COR-L47 (cell line): ENCODE results near the gene ZNF749.
A peak's percentile ranks its signal among the peaks of the same experiment; 100 is the strongest.

ENCODE experiments used
- DNase-seq: peaks from one replicate; lab custom pipeline; 2025; lab: John Stamatoyannopoulos, UW

The ZNF749 gene

DNA sequence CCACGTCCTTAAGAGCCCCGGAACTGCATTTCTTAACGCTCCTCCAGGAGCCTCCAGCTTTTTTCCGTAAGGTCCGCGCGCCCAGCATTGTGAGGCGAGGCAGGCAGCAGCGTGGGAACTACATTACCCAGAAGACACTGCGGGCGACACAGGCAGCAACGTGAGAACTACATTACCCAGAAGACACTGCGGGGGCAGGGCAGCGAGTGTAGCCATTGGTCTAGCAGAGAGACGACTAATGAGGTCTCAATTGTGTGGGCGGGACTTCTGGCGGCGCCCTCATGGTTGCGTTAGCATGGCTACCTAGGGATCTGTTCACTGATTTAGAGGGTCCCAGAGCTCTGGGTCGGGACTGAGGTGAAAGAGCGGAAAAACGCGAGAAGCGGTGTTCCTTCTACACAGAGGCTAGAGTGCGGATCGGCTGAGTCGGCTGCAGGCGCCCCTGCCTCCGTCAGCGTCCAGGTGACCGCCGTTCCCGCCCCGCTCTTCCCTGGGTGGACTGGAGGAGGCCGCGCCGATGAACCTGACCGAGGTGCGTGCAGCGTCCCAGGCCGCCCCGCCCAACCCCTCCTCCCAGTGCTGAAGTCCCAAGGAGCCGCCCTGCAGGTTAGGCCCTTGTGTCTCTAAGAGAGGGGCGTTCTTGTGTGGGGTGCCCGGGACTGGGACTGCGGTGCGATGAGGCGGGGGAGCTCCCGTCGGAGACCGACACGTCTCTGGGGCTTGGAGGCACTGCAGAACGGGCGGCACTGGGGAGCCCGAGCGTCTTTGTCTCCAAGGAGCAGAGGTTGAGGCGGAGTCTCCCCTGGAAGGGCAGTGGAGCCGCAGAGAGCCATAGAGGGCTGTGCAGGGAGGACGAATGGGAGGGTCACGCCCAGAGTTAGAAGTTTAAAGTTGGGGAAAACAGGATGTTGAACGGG, at the start of gene ZNF749:
ZNF749 (plus strand) TSS at position 264 of the 917 bp plus-strand sequence; CDS start at position 518, 254 bp downstream.
- DNase-seq, result peak; percentile 97

GRCh38 chr19:57389194-57389729, 45.9 kb upstream of the ZNF749 start:
- no peak for DNase-seq

- DNase-seq, result peak; percentile 98
These were observed 45.2 kb upstream of the ZNF749 start, which contains the start of gene ZNF548 for GRCh38 chr19:57389730-57390598. Gene ZNF548 (plus strand): TSS chr19:57389854. CDS start chr19:57390100, 246 bp downstream.

DNA sequence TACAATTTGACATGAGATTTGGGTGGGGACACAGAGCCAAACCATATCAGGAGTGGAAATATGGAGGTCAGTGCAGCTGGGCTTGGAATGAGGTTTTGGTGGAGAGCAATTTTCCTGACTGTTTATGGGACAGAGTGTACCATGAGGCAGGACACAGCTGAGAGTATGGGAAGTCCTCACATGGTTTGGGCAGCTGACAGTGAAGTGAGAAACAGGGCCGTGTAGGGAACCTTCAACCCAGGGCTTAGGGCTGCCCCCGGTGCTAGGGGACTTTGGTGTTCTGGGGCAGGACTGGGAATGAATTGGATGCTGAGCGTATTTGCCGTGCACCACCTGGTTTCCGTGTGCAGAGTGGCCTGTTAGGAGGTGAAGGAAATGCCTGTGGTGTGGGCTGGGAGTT, 39.4 kb upstream of the ZNF749 start:
- DNase-seq, result no peak

GRCh38 chr19:57398868-57399267, 36.3 kb upstream of the ZNF749 start:
- no peak for DNase-seq

- no peak for DNase-seq
These were observed 31.2 kb upstream of the ZNF749 start for GRCh38 chr19:57403737-57404563.

DNA sequence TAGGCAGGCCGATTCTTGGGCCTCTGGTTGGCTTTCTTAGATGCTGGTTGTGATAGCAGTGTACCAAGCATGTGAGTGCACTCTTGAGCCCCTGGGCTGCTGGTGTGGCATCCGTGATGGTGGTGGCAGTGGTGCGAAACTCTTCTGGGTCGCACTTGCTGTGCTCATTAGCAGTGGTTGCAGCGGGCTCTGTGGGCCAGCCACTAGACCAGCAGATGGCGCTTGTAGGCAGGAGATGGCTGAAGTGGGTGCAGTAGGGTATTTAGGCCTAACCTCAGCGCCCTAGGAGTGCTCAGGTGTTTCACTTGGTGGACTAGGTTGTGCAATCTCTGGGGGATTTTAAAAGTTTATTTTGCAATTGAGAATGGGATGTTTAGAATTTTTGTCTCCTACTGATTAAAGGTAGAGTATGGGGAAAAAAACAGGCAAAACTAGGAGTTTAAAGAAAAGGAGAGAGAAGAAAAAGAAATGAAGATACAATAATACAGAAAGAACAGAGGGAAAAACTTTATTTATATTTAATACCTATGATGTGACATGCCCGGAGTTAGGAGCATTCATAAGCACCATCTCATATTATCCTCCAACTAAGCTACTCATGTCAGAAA, 28.5 kb upstream of the ZNF749 start:
- peak; percentile 37 for DNase-seq

- peak; percentile 91 for DNase-seq
These were observed 24.1 kb upstream of the ZNF749 start, which contains the start of gene ZNF17 for GRCh38 chr19:57410877-57411671. Gene ZNF17 (plus strand): TSS chr19:57411161. CDS start chr19:57413616, 2,455 bp downstream.

DNA sequence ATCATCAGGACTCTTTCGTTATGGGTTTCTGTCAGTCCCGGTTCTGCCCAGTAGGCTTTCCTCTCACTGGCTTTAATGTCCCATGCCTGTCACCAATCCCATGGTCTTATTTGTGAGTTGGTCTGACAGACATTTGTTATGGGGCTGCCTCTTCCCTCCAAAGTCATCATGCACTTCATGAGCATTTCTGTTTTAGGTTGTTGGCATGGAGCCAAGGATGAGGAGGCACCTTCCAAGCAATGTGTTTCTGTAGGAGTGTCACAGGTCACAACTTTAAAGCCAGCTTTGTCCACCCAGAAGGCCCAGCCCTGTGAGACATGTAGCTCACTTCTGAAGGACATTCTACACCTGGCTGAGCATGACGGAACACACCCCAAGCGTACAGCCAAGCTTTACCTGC, 15.7 kb upstream of the ZNF749 start:
- DNase-seq, result no peak

DNA sequence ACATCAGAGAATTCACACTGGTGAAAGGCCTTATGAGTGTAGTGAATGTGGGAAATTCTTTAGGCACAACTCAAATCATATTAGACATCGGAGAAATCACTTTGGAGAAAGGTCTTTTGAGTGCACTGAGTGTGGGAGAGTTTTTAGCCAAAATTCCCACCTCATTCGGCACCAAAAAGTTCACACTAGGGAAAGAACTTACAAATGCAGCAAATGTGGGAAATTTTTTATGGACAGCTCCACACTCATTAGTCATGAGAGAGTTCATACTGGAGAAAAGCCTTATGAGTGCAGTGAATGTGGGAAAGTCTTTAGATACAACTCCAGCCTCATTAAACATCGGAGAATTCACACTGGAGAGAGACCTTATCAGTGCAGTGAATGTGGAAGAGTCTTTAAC, 14.1 kb upstream of the ZNF749 start:
- DNase-seq, result no peak

GRCh38 chr19:57434386-57435061, 601 bp upstream of the ZNF749 start:
- peak; percentile 28 for DNase-seq

GRCh38 chr19:57436417-57436816, 1.3 kb downstream of the ZNF749 start:
- no peak for DNase-seq

GRCh38 chr19:57437931-57438330, 2.8 kb downstream of the ZNF749 start:
- no peak for DNase-seq

DNA sequence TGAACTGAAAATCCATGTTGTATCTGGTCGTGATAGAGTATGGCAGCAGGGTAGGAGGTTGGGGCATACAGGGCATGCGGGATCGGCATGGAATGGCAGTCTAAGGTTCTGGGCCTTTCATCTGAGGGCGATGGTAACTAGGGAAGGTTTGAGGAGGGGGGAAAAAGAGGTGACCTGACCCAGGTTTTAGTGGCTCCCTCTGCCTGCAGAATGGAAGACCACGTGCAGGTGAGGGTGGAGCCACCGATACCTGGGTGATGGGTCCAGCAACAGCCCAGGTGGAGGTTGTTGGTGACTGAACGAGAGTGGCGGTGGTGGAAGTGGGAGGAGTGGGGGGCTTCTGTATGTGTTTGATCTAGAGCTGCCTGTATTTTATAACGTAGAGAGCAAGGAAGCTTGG, 3.8 kb downstream of the ZNF749 start:
- DNase-seq, result no peak

- DNase-seq, result no peak
These were observed 7.0 kb downstream of the ZNF749 start for GRCh38 chr19:57441979-57442752.

- DNase-seq, result no peak
These were observed 8.1 kb downstream of the ZNF749 start for GRCh38 chr19:57443121-57443696.

GRCh38 chr19:57452307-57452706, 17.2 kb downstream of the ZNF749 start:
- no peak for DNase-seq

DNA sequence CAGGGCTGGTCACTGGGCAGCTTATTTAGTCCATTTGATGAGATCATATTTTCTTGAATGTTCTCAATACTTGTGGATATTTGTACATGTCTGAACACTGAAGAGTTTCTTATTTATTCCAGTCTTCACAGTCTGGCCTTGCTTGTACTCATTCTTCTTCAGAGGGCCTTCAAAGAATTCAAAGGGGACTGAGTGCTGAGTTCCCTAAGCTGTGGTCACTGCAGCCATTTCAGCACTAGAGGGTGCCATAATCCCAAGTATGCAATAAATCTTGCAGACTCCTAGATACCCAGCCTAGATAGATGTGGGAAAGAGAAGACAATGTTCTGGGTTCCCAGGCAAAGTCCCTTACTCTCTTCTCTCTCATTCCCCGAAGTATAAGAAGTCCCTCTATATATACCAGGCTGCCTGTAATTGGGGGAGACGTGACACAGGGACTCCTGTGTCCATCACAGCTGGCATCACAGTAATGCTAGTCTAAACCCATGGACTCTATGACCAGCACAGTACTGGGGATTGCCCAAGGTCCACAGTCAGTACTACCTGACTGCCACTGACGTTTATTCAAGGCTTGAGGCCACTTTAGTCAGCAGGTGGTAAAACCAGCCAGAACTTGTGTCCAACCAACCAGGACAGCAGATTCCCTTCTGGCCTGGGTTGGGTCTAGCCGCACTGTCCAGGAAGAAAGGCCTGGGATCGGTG, 30.7 kb downstream of the ZNF749 start:
- DNase-seq, result peak; percentile 38
